Measurements from ENCODE around the gene PLXNA4.

- no peak for TF ChIP-seq GATA2 (IDR thresholded peaks at IDR 0.05; ENCODE audit: low read depth, low read length)
- TF ChIP-seq GATA3 (IDR thresholded peaks at IDR 0.05; ENCODE audit: low read depth, low read length), result no peak
Observed at GRCh38 chr7:132276234-132276630, 300.0 kb downstream of the PLXNA4 start.

Measured in SH-SY5Y (cell line).